GM04503 (cell line): ENCODE measurements around the gene PRR22.
"Not testable (repeated sequence)": the region's sequence is repeated elsewhere in the genome, so short reads cannot be mapped to it uniquely, and the experiment has no call there.

Experiments used
- DNase-seq: peaks from one replicate; pipeline ENCODE4 v3.0.0-alpha.2; 2012; ENCODE audit warnings: low read depth

Gene PRR22

DNA sequence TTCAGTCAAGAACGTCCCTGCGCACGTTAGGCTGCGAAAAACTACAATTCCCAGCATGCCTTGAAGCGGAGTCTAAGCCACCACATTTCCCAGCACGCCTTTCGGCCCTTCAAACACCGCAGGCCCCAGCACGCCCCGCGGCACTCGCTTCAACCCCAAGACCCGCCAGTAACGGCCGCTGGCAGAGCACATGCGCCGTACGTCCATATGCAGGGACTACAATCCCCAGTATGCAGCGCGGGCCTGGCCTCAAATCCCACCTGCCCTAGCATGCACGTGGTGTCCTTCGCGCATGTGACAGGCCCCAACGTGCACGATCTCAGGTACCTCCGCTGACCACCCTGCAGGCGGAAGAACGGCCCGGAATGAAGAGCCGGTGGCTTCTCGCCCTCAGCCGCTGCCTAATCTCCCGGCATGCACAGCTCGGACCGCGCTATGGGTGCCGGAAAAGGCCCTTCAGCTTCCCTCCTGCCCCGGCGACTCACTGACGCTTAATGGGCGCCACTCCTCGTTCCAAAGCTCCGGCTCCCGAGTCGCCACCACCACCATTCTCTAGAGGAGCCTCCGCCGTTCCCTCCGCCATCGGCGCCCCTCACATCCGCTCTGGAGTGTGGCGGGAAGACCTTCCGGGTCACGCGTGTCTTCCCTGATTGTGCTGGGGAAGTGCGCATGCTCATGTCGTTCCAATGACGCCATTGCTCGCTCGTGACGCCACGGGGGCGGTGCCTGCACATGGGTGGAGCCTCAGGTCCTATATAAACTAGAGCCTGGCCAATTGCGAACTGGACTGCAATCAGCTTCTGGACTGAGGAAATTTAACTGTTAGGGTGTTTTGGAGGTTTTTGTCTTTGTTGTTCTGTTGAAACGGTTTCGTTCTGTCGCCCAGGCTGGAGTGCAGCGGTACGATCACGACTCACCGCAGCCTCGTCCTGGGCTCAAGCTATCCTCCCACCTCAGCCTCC, 6.3 kb upstream of the PRR22 start, which contains the start of gene DUS3L:
Gene DUS3L (minus strand): TSS at position 605 of the 962 bp plus-strand sequence. CDS start 22 bp downstream, at position 583.
- peak; percentile 87 for DNase-seq

DNA sequence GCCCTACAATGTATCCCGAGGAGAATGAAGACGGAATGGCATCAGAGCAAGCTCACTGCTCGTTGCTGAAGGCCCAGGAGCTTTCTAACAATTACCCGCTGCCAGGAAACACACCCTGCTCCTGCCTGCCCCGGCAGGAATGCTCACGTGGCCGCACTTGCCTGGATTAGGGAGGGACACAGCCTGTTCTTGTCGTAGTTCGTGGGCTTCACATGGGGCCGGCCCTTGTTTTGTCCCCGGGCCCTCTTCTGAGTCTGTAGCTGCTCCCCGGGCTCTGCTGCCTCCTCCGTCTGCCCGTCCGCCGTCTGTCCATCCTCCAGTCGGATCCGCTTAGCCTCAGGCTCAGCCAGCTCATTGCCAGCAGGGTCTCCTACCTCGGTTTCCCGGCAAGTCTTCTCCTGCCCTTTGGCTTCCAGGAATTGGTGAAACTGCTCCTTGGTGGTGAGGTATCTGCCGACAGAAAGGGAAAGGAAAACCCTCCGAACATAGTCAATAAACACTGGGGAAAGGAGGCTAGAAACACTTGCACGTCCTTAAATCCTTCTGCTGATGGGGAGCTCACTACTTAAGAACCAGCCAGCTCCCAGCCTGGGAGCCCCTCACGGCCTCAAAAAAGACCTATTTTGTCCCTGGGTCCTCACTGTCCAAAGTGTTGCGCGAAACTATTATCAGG, 5.5 kb upstream of the PRR22 start:
- DNase-seq, result no peak

DNA sequence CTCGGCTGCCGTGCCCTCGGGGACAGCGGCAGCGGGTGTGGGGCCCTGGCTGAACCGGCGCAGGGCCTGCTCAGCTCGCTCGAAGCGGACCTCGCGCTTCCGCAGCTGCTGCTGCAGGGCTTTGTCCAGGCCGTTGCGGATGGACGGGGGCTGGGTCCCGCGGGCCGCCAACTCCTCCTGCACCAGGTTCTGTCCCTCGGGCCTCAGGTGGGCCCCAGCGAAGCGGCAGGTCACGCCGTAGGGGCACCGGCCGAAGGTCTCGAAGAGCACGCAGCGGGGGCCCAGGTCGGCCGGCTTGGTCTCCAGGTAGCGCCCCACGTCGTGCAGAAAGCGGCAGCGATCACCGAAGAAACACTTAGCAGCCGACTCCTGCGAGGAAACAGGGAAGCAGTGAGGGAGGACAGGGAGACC, 4.8 kb upstream of the PRR22 start:
- no peak for DNase-seq

- no peak for DNase-seq
Observed at GRCh38 chr19:5788422-5788821, 3.9 kb upstream of the PRR22 start.

DNA sequence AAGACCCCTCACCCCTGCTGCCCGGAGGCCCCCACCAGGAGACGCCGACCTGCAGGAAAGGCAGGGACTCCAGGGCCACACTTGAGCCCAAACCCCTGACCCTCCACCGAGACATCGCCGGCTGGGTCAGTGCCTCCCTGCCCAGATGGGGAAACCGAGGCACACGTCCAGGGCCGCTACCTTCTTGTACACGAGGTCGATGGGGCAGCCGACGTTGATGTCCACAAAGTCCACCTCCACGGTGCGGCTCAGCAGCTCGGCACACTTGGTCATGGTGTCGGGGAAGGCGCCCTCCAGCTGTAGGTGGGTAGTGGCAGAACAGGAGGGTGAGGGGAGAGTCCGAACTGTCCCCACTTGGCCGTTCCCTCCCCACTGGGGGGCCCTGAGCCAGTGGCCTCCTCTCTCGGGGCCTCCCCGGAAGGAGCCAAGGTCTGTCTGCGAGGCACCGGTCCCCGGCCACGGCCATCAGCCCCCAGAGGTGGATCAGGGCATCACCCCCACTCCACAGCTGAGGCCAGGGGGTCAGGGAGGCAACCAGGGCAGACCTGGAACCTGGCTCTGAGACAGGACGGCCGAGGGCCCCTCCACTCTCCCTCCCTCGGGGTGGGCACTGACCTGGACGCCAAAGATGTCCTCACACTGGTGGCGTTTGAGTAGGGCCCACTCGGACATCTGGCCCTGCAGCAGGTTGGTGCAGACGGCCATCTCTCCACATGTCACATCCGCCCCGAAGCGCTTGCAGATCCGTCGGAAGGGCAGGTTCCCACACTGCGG, 3.0 kb upstream of the PRR22 start:
- no peak for DNase-seq

GRCh38 chr19:5786593-5787408, 2.3 kb upstream of the PRR22 start:
- no peak for DNase-seq

DNA sequence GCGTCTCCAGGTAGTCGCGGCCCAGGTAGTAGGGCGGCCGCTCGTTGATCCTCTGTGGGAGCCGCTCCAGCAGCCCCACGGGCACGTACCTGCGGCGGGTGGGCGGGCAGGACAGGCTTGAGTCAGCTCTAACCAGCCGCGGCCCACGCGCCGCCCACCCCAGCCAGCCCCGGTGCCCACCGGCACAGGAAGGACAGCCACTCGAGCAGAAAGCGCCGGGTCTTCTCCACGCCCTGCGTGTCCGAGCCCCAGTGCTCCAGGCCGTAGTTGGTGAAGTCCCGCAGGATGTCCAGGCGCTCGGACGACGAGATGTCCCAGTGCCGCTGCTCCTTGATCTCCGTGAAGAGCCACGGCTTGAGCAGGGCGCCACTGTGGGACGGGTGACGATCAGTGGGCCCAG, 877 bp upstream of the PRR22 start:
- DNase-seq, result no peak

DNA sequence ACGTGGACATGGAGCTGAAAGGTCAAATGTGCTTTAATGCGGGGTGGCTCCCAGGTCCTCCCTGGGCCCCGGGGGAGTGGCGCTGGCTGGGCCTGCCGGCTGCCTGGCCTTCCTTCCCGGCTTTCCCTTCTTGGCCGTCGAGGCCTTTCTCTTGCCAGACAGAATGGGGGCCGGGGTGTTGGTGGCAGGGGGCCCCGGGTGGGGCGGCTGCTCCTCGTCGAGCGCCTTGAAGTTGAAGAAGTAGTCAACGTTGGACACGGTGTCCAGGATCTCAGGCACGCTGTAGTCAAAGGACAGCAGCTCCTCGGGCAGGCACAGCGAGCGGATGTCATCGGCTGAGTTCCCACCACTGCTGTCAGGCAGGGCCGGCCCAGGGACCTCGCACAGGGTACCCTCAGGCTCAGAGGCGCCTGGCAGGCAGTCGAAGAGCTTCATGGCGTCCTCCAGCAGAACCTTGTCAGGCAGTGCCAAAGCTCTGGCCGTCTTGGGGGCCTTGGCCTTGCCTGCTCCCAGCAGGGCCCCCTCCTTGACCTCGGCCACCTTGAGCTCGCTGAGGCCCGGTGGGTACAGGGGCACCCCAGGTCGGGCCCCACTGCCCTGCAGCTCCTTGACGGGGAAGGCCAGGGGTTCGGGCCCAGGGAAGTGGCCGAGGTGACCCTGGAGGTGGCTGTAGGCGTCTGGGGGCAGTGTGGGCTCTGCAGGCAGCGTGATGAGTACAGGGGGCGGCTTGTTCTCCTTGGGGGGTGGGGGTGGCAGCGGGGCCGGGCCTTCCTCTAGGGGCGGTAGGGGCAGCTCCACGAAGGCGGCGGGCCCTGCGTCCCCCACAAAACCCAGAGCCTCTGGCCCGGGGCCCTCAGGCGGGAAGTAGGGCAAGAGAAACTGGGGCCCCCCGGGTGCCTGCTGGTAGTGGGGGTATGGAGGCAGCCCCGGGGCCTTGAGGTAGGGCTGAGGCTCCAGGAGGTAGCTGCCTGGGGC, 1.3 kb downstream of the PRR22 start:
- DNase-seq, result no peak

GRCh38 chr19:5782322-5782721, 2.2 kb downstream of the PRR22 start:
- DNase-seq, result no peak

GRCh38 chr19:5780916-5781315, 3.6 kb downstream of the PRR22 start:
- DNase-seq, result not testable (repeated sequence)

DNA sequence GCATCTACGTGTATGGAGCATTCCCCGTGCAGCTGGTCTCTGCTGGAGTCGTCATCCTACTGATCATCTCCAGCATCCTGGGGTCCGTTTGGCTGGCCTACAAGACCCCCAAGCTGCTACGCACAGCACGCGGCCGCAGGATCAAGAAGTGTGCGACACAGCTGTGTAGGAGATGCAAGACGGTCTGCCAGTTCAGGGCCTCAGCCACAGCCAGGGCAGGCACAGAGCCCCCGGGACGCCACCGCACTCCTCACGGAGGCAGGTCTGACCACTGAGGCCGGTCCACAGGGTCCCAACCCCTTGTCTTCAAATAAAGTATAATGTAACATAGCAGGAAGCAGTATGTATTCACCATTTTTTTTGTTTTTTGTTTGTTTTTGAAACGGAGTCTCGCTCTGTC, 6.1 kb downstream of the PRR22 start:
- no peak for DNase-seq

- peak; percentile 42 for DNase-seq
Observed at GRCh38 chr19:5775668-5776309, 8.8 kb downstream of the PRR22 start.

- no peak for DNase-seq
Observed at GRCh38 chr19:5774921-5775320, 9.6 kb downstream of the PRR22 start.

DNA sequence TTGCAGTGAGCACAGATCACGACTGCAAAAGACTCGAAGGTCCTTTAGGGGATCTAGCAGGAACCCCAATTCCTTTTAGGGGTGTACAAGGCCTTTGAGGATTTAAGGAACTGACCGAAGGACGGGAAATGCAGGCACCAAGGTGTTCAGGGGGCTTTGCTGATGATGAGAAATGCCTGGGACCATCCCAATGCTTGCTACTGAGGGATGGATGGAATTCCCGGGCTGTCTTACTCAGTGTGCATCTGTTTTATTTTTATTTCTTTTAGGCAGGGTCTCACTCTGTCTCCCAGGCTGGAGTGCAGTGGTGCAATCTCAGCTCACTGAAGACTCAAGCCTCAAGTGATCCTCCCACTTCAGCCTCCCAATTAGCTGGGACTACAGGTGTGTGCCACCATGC, 11.3 kb downstream of the PRR22 start:
- DNase-seq, result no peak

GRCh38 chr19:5772416-5772815, 12.1 kb downstream of the PRR22 start:
- DNase-seq, result no peak

GRCh38 chr19:5767949-5768348, 16.6 kb downstream of the PRR22 start:
- DNase-seq, result no peak

DNA sequence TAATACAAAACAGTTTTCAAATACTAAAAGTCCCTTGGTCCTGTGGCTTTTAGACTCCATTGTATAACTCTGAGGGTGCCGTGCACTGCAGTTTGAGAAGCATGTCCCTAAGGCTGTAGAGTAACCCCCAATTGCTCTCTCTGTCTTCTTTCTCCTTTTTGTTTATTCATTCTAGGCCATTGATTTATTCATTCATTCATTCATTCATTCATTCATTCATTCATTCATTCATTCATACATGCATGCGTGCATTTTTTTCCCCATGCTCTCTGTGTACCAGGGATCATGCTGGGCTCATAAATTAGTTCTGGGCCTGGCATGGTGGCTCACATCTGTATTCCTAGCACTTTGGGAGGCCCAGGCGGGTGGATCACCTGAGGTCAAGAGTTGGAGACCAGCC, 19.3 kb downstream of the PRR22 start:
- no peak for DNase-seq

DNA sequence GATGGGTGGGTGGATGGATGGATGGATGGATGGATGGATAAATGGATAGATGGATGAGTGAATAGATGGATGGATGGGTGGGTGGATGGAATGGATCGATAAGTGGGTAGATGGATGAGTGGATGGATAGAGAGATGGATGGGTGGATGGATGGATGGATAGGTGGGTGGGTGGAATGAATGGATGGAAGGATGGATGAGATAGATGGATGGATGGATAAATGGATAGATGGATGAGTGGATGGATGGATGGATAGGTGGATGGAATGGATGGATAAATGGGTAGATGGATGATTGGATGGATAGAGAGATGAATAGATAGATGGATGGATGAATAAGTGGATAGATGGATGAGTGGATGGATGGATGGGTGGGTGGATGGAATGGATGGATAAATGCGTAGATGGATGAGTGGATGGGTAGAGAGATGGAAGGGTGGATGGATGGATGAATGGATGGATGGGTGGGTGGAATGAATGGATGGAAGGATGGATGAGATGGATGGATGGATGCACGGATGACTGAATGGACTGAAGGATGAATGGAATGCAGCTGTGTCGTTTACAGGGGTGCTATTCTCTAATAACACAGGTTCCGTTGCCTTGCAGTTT, 21.8 kb downstream of the PRR22 start:
- DNase-seq, result no peak

- no peak for DNase-seq
Observed at GRCh38 chr19:5753743-5754142, 30.8 kb downstream of the PRR22 start.
